Left forelimb (tissue), 1 donor: ENCODE data around the gene RNASE13.
A peak's percentile ranks its signal among the peaks of the same experiment; 100 is the strongest.
"Not testable (repeated sequence)": the region's sequence is repeated elsewhere in the genome, so short reads cannot be mapped to it uniquely, and the experiment has no call there.

ENCODE experiments used
- DNase-seq: peaks from one replicate; pipeline ENCODE4 v3.0.0-alpha.2; 2018; ENCODE audit warnings: low spot score

RNASE13 gene

GRCh38 chr14:21022686-21023085 lies 11.9 kb downstream of the RNASE13 start:
- no peak for DNase-seq

GRCh38 chr14:21020977-21021545 lies 13.5 kb downstream of the RNASE13 start:
- DNase-seq, result no peak

GRCh38 chr14:21019366-21019765 lies 15.2 kb downstream of the RNASE13 start:
- DNase-seq, result no peak

GRCh38 chr14:21018781-21019180 lies 15.8 kb downstream of the RNASE13 start:
- DNase-seq, result no peak

- DNase-seq, result no peak
Observed at GRCh38 chr14:21018286-21018685, 16.3 kb downstream of the RNASE13 start.

GRCh38 chr14:21017528-21018245 lies 16.9 kb downstream of the RNASE13 start:
- DNase-seq, result no peak

- no peak for DNase-seq
Observed at GRCh38 chr14:21016413-21017190, 18.0 kb downstream of the RNASE13 start.

- no peak for DNase-seq
Observed at GRCh38 chr14:21015312-21015711, 19.3 kb downstream of the RNASE13 start.

GRCh38 chr14:21014761-21015190 lies 19.8 kb downstream of the RNASE13 start:
- peak; percentile 87 for DNase-seq

GRCh38 chr14:21011136-21011535 lies 23.5 kb downstream of the RNASE13 start:
- DNase-seq, result no peak

GRCh38 chr14:21009721-21010120 lies 24.9 kb downstream of the RNASE13 start:
- DNase-seq, result not testable (repeated sequence)

- DNase-seq, result no peak
Observed at GRCh38 chr14:21003788-21004346, 30.7 kb downstream of the RNASE13 start.

GRCh38 chr14:21001218-21001617 lies 33.4 kb downstream of the RNASE13 start:
- DNase-seq, result no peak

GRCh38 chr14:20999591-20999990 lies 35.0 kb downstream of the RNASE13 start:
- no peak for DNase-seq

- no peak for DNase-seq
Observed at GRCh38 chr14:20998674-20999366, 35.8 kb downstream of the RNASE13 start, which contains the start of gene SLC39A2. Gene SLC39A2 (plus strand): TSS chr14:20999293. CDS start chr14:20999447, 154 bp downstream.

GRCh38 chr14:20998139-20998538 lies 36.5 kb downstream of the RNASE13 start:
- no peak for DNase-seq

- no peak for DNase-seq
Observed at GRCh38 chr14:20997564-20997963, 37.0 kb downstream of the RNASE13 start.

- DNase-seq, result no peak
Observed at GRCh38 chr14:20997115-20997514, 37.5 kb downstream of the RNASE13 start.

- no peak for DNase-seq
Observed at GRCh38 chr14:20996521-20996920, 38.1 kb downstream of the RNASE13 start.

- DNase-seq, result peak; percentile 91
Observed at GRCh38 chr14:20989787-20990600, 44.6 kb downstream of the RNASE13 start, which contains the start of gene METTL17. Gene METTL17 (plus strand): TSS chr14:20989980. CDS start chr14:20990003, 23 bp downstream.

- DNase-seq, result no peak
Observed at GRCh38 chr14:20989471-20989786, 45.2 kb downstream of the RNASE13 start.
